PC-3 (cell line): ENCODE data around the gene MBOAT7. TPM values are rescaled to one million over a fixed set of nuclear protein-coding genes. Genes with fewer than 3 reads are reported as not detected.
A peak's percentile ranks its signal among the peaks of the same experiment; 100 is the strongest.

Experiments used
- ATAC-seq: fragments of 200-7000 bp; cut with Tn5 transposase; 2 replicates; pipeline ENCODE4 v1.9.1; 2020; ENCODE audit warnings: mild to moderate bottlenecking, moderate library complexity
- BruUV-seq: library from RNA; stranded (reverse); fragments of 400-500 nt; replicated peaks from 2 replicates; lab custom pipeline; 2021; lab: Mats Ljungman, UMichigan
- CTCF ChIA-PET: fragments of 300-600 bp; sonication (Branson Sonifier 250); formaldehyde crosslinking; loops from one replicate; lab custom pipeline; 2022; ENCODE audit warnings: antibody characterized with exemption; lab: Charles Lee
- POLR2A ChIA-PET: fragments of 300-600 bp; sonication (Branson Sonifier 250); formaldehyde crosslinking; loops from one replicate; lab custom pipeline; 2022; ENCODE audit warnings: antibody characterized with exemption; ENCODE audit not compliant: unreplicated experiment; lab: Charles Lee
- DNase-seq: peaks from one replicate; pipeline ENCODE4 v3.0.0-alpha.2; 2015
- H2AFZ ChIP-seq: fragments of 300-600 bp; sonication (generic); 2 replicates; pipeline ENCODE4 v1.6.0; 2016; ENCODE audit warnings: antibody characterized with exemption, low read length
- H3F3A ChIP-seq: fragments of 300-600 bp; sonication (generic); one replicate; pipeline ENCODE4 v1.6.0; 2017; ENCODE audit warnings: antibody characterized with exemption, low read length, control low read depth, mild to moderate bottlenecking; ENCODE audit not compliant: unreplicated experiment
- H3K27ac ChIP-seq: fragments of 300-600 bp; sonication (generic); 2 replicates; pipeline ENCODE4 v1.5.1; 2016; ENCODE audit warnings: mild to moderate bottlenecking, low read length
- H3K27me3 ChIP-seq: fragments of 300-600 bp; sonication (generic); 2 replicates; pipeline ENCODE4 v1.6.1; 2016; ENCODE audit warnings: low read length, mixed read lengths
- H3K36me3 ChIP-seq: fragments of 300-600 bp; sonication (generic); 2 replicates; pipeline ENCODE4 v1.6.1; 2016; ENCODE audit warnings: low read depth, mixed run types, low read length, mixed read lengths
- H3K4me1 ChIP-seq: fragments of 300-600 bp; sonication (generic); 2 replicates; pipeline ENCODE4 v1.5.1; 2016; ENCODE audit warnings: low read length; ENCODE audit not compliant: insufficient read depth
- H3K4me2 ChIP-seq: fragments of 300-600 bp; sonication (generic); 2 replicates; pipeline ENCODE4 v1.6.0; 2016; ENCODE audit warnings: low read length
- H3K4me3 ChIP-seq: fragments of 300-600 bp; sonication (generic); 2 replicates; pipeline ENCODE4 v1.5.1; 2016; ENCODE audit warnings: mild to moderate bottlenecking, low read length, mixed read lengths
- H3K79me2 ChIP-seq: fragments of 300-600 bp; sonication (generic); 2 replicates; pipeline ENCODE4 v1.6.1; 2017; ENCODE audit warnings: low read length, mixed read lengths
- H3K9ac ChIP-seq: fragments of 300-600 bp; sonication (generic); 2 replicates; pipeline ENCODE4 v1.6.0; 2016; ENCODE audit warnings: mild to moderate bottlenecking, low read length
- H3K9me2 ChIP-seq: fragments of 300-600 bp; sonication (generic); replicated peaks from 2 replicates; pipeline ENCODE4 v1.6.1; 2016; ENCODE audit warnings: mixed run types, low read length, mixed read lengths
- H3K9me3 ChIP-seq: fragments of 300-600 bp; sonication (generic); 2 replicates; pipeline ENCODE4 v1.6.1; 2016; ENCODE audit warnings: low read length, mixed read lengths
- H4K20me1 ChIP-seq: fragments of 300-600 bp; sonication (generic); 2 replicates; pipeline ENCODE4 v1.6.1; 2016; ENCODE audit warnings: low read length, mixed read lengths
- CTCF ChIP-seq: fragments of 300-600 bp; sonication (generic); conservative IDR thresholded peaks from 2 replicates; pipeline ENCODE4 v1.5.1; 2017; ENCODE audit warnings: antibody characterized with exemption, low read depth, mild to moderate bottlenecking, low read length
- EZH2 ChIP-seq: fragments of 300-600 bp; sonication (generic); IDR thresholded peaks from one replicate; pipeline ENCODE4 v1.6.1; 2017; ENCODE audit warnings: antibody characterized with exemption, mild to moderate bottlenecking, low read length; ENCODE audit not compliant: unreplicated experiment
- EZH2phosphoT487 ChIP-seq: fragments of 300-600 bp; sonication (generic); IDR thresholded peaks from 2 replicates; pipeline ENCODE4 v1.6.1; 2018; ENCODE audit warnings: mild to moderate bottlenecking, antibody characterized with exemption, low read length, borderline replicate concordance
- intact Hi-C: fragments of 100-400 bp; cut with micrococcal nuclease; formaldehyde crosslinking; loops from 2 replicates; pipeline ENCODE4 v1.9.0; 2023
- total RNA-seq: library from RNA; depleted of rRNA; stranded (reverse); fragments of >200 nt; gene quantifications from 2 replicates; pipeline ENCODE4 v1.2.3, GENCODE V29; 2014

Gene MBOAT7
- total RNA-seq, 1 experiment from 2014 or later = 231 TPM

DNA sequence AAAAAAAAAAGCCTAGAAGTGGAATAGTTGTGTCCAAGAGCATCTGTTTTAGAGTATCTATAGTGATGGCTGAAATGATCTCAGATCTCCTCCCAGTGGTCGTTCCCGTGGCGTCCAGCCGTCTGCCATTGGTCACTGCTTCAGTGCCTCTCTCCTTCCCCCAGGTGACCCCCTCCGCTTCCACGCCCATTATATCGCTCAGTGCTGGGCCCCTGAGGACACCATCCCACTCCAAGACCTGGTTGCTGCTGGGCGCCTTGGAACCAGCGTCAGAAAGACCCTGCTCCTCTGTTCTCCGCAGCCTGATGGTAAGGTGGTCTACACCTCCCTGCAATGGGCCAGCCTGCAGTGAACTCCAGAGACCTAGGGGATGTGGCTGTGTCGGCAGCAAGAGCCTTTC is 3.6 kb upstream of the MBOAT7 start:
- Histone ChIP-seq H3K27me3 (no peaks in the 10 kb centered on the region), H3K36me3 (peaks cover 11% of the 10 kb centered on the region; the same call in 1 of the 2 replicates), H3K4me1 (peaks cover 13% of the 10 kb centered on the region), H3K9me2 (no peaks in the 10 kb centered on the region), H3K9ac (no peak overlapping the region), H3K27ac (no peak overlapping the region), H3K4me3 (no peak overlapping the region), H3K79me2 (peaks cover 33% of the 10 kb centered on the region), H3F3A (no peaks in the 10 kb centered on the region), H3K4me2 (0 out of 2 replicates have a peak overlapping the region, but pooled peaks have one; percentile 83), H4K20me1 (no peaks in the 10 kb centered on the region), H3K9me3 (no peaks in the 10 kb centered on the region), H2AFZ (no peak overlapping the region)
- no TSS peak for BruUV-seq
- TF ChIP-seq EZH2phosphoT487 (no peak), CTCF (no peak), EZH2 (no peak)
- CTCF ChIA-PET = no interaction called here
- ATAC-seq (no peak), DNase-seq (no peak)
- POLR2A ChIA-PET = interaction anchor here (0.6 to 0.9 kb wide), 3 partner anchors 26 to 56 kb away, joined by 4 to 20 read pairs (median 17); partner anchors contain the start of gene CNOT3
- intact Hi-C loops = no loop called here

DNA sequence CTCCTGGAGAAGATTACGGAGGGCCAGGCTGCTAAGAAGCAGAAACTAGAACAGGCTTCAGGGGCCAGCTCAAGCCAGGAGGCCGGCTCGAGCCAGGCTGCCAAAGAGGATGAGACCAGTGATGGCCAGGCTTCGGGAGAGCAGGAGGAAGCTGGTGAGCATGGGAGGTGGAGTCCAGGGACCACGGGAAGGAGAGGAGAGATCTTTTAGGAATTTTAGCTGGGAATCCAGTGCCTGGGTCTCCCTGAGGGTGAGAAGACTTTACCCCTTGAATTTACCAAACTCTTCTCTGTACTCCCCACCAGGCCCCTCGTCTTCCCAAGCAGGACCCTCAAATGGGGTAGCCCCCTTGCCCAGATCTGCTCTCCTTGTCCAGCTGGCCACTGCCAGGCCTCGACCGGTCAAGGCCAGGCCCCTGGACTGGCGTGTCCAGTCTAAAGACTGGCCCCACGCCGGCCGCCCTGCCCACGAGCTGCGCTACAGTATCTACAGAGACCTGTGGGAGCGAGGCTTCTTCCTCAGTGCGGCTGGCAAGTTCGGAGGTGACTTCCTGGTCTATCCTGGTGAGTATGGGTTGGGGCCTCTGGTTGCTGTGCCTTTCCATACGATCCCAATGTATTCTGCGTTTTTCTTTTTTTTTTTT is 2.6 kb upstream of the MBOAT7 start:
- POLR2A ChIA-PET = interaction anchor here (0.6 to 3.5 kb wide), 6 partner anchors 8 to 1184 kb away, joined by 3 to 25 read pairs (median 18); partner anchors contain the start of gene CNOT3
- CTCF ChIA-PET = interaction anchor here (0.7 kb wide), 1 partner anchor 23 kb away, joined by 3 read pairs; no protein-coding TSS in a partner anchor
- H3F3A ChIP-seq = no peaks in the 10 kb centered on the region
- peak overlapping the region; percentile 89; the same call in 1 of the 2 replicates for H3K27ac ChIP-seq
- H3K4me2 ChIP-seq = peak overlapping the region; percentile 83
- H3K36me3 ChIP-seq = peaks cover 16% of the 10 kb centered on the region; the same call in 1 of the 2 replicates
- no peaks in the 10 kb centered on the region for H3K9me2 ChIP-seq
- H2AFZ ChIP-seq = peak overlapping the region; percentile 87
- H3K9me3 ChIP-seq = no peaks in the 10 kb centered on the region
- no TSS peak for BruUV-seq
- H4K20me1 ChIP-seq = no peaks in the 10 kb centered on the region
- peaks cover 19% of the 10 kb centered on the region for H3K4me1 ChIP-seq
- DNase-seq (no peak), ATAC-seq (no peak)
- H3K4me3 ChIP-seq = peak overlapping the region; percentile 74
- H3K79me2 ChIP-seq = peaks cover 44% of the 10 kb centered on the region
- H3K27me3 ChIP-seq = no peaks in the 10 kb centered on the region
- intact Hi-C loops = loop anchor here (2.0 kb wide), 1 partner anchor 33 kb away; the partner anchor contains the start of gene LENG1
- TF ChIP-seq EZH2phosphoT487 = no peak
- no peak for TF ChIP-seq CTCF
- TF ChIP-seq EZH2 = no peak
- H3K9ac ChIP-seq = peak overlapping the region; percentile 91
